Measurements from ENCODE around the gene CDK6. TPM values are rescaled to one million over a fixed set of nuclear protein-coding genes. Genes with fewer than 3 reads are reported as not detected.

The CDK6 gene
- total RNA-seq, 4 donors from 2014 or later = 22.2 to 45.4 (median 36.4) TPM

GRCh38 chr7:92699966-92700514 is 136.3 kb downstream of the CDK6 start:
- peaks cover 21 to 47% (median 40%) of the 10 kb centered on the region in 4 donors for H3K4me1 ChIP-seq
- intact Hi-C loops (cut with DNase I) = loop anchor here (2.0 to 5.0 kb wide), 2 partner anchors 68 to 133 kb away; no protein-coding TSS in a partner anchor
- no peak for DNase-seq (ENCODE audit: extremely low spot score)
- H3K36me3 ChIP-seq = no peaks in the 10 kb centered on the region
- no peak for TF ChIP-seq POLR2AphosphoS5 (IDR thresholded peaks at IDR 0.05)
- TF ChIP-seq POLR2A (IDR thresholded peaks at IDR 0.05; ENCODE audit: low read depth) = no peak
- TF ChIP-seq CTCF (IDR thresholded peaks at IDR 0.05) = no peak
- no peak for TF ChIP-seq EP300 (IDR thresholded peaks at IDR 0.05)
- no peaks in the 10 kb centered on the region for H3K27me3 ChIP-seq
- 87% methylated on average over 4 of the region's 4 CpGs for WGBS
- no peak overlapping the region for H3K27ac ChIP-seq (replicated peaks in 1 of 4)
- no peak overlapping the region for H3K4me3 ChIP-seq
- H3K9me3 ChIP-seq = no peaks in the 10 kb centered on the region

GRCh38 chr7:92699560-92699959 is 136.8 kb downstream of the CDK6 start:
- TF ChIP-seq POLR2A (IDR thresholded peaks at IDR 0.05; ENCODE audit: low read depth) (no peak), POLR2AphosphoS5 (IDR thresholded peaks at IDR 0.05) (no peak), CTCF (IDR thresholded peaks at IDR 0.05) (no peak), EP300 (IDR thresholded peaks at IDR 0.05) (no peak)
- H3K4me1 ChIP-seq = peaks cover 24 to 51% (median 45%) of the 10 kb centered on the region in 4 donors
- WGBS = 71% methylated on average over 2 of the region's 2 CpGs
- no peaks in the 10 kb centered on the region for H3K9me3 ChIP-seq
- no peaks in the 10 kb centered on the region for H3K36me3 ChIP-seq
- intact Hi-C loops (cut with DNase I) = loop anchor here (2.0 to 5.0 kb wide), 2 partner anchors 67 to 133 kb away; no protein-coding TSS in a partner anchor
- H3K27me3 ChIP-seq = no peaks in the 10 kb centered on the region
- no peak overlapping the region for H3K4me3 ChIP-seq
- DNase-seq (ENCODE audit: extremely low spot score) = no peak
- no peak overlapping the region for H3K27ac ChIP-seq (replicated peaks in 1 of 4)

- 33% methylated on average over 12 of the region's 12 CpGs for WGBS
- Histone ChIP-seq H3K9me3 (no peaks in the 10 kb centered on the region), H3K4me1 (peaks cover 24 to 55% (median 51%) of the 10 kb centered on the region in 4 donors), H3K27me3 (no peaks in the 10 kb centered on the region), H3K4me3 (peak overlapping the region; percentile 19 to 32 (median 26)), H3K27ac (replicated peaks in 1 of 4) (peak overlapping the region; percentile 50 to 82 (median 80)), H3K36me3 (no peaks in the 10 kb centered on the region)
- TF ChIP-seq POLR2AphosphoS5 (IDR thresholded peaks at IDR 0.05) = peak; percentile 16 to 48
- TF ChIP-seq CTCF (IDR thresholded peaks at IDR 0.05) = peak in 1 of 3 experiments; percentile 33
- TF ChIP-seq EP300 (IDR thresholded peaks at IDR 0.05) = no peak
- DNase-seq (ENCODE audit: extremely low spot score) = no peak
- intact Hi-C loops (cut with DNase I) = loop anchor here (2.0 to 5.0 kb wide), 2 partner anchors 66 to 134 kb away; no protein-coding TSS in a partner anchor
Measured at GRCh38 chr7:92698237-92698841, 138.0 kb downstream of the CDK6 start.

GRCh38 chr7:92697414-92697813 is 139.0 kb downstream of the CDK6 start:
- Histone ChIP-seq H3K36me3 (no peaks in the 10 kb centered on the region), H3K4me3 (no peak overlapping the region), H3K27me3 (no peaks in the 10 kb centered on the region), H3K27ac (replicated peaks in 1 of 4) (peak overlapping the region; percentile 78 to 83 (median 82)), H3K9me3 (no peaks in the 10 kb centered on the region), H3K4me1 (peaks cover 24 to 57% (median 51%) of the 10 kb centered on the region in 4 donors)
- no peak for DNase-seq (ENCODE audit: extremely low spot score)
- intact Hi-C loops (cut with DNase I) = loop anchor here (5.0 kb wide), 1 partner anchor 65 kb away; no protein-coding TSS in a partner anchor
- TF ChIP-seq EP300 (IDR thresholded peaks at IDR 0.05) (no peak), CTCF (IDR thresholded peaks at IDR 0.05) (no peak), POLR2AphosphoS5 (IDR thresholded peaks at IDR 0.05) (no peak), POLR2A (IDR thresholded peaks at IDR 0.05; ENCODE audit: low read depth) (no peak)
- WGBS = 73% methylated on average over 2 of the region's 2 CpGs
